Epithelial cell of proximal tubule (primary cell): ENCODE data around the gene PPARA. TPM values are rescaled to one million over a fixed set of nuclear protein-coding genes. Genes with fewer than 3 reads are reported as not detected.

ENCODE experiments used
- DNase-seq: peaks from one replicate; pipeline ENCODE4 v3.0.0-alpha.2; 2011; ENCODE audit warnings: low read depth
- H3K4me3 ChIP-seq: 2 replicates; pipeline ENCODE4 v1.5.1; 2011; ENCODE audit warnings: low read depth, mild to moderate bottlenecking, low read length
- CTCF ChIP-seq: conservative IDR thresholded peaks from 2 replicates; pipeline ENCODE4 v1.5.1; 2012; ENCODE audit warnings: low read depth, mild to moderate bottlenecking, low read length
- total RNA-seq: library from RNA; depleted of rRNA; stranded (reverse); fragments of >200 nt; gene quantifications from 2 replicates; pipeline ENCODE4 v1.2.3, GENCODE V29; 2015

Gene PPARA
- total RNA-seq, 1 donor from 2014 or later: 18.5 TPM

DNA sequence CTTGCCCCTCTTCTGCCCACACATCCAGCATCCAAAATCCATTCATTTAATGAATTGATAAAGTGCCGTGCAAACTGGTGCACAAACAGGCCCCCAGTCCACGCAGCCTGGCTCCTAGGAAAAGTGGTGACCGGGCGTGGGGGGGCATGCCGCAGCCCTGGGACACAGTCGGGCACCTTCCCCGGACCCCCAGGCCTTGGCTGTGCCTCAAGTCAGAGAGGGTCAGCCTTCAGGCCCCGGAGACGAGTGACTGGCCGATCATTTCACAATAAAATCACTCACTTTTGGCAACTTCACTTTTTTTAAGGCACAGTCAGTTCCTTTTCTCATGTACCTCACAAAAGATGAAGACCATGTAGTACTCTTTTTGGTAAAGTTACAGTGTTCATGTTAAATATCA, 91.8 kb downstream of the PPARA start:
- DNase-seq: no peak
- H3K4me3 ChIP-seq: no peak overlapping the region
- no peak for TF ChIP-seq CTCF

GRCh38 chr22:46244771-46245170, 94.4 kb downstream of the PPARA start:
- no peak overlapping the region for H3K4me3 ChIP-seq
- no peak for TF ChIP-seq CTCF
- DNase-seq: no peak

GRCh38 chr22:46245511-46245910, 95.2 kb downstream of the PPARA start:
- no peak for DNase-seq
- no peak overlapping the region for H3K4me3 ChIP-seq
- TF ChIP-seq CTCF: no peak

DNA sequence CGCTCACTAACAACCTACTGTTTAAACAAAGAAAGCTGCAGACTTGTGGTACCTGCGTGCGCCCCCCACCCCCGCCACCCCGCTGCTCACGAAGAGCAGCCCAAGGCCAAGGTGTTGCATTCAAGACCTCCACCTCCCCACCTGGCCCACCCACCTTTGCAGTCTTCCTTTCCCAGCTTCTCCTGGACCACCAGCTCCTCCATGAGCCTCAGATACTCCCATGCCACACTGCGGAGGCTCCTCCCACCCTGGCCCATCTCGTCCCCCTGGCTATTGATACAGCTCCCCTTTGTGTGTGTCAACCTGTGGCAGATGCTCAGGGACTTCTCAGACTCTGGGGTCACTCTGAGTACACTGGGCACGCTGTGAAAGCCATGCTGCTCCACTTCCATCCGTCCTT, 95.9 kb downstream of the PPARA start:
- no peak overlapping the region for H3K4me3 ChIP-seq
- DNase-seq: no peak
- TF ChIP-seq CTCF: no peak

DNA sequence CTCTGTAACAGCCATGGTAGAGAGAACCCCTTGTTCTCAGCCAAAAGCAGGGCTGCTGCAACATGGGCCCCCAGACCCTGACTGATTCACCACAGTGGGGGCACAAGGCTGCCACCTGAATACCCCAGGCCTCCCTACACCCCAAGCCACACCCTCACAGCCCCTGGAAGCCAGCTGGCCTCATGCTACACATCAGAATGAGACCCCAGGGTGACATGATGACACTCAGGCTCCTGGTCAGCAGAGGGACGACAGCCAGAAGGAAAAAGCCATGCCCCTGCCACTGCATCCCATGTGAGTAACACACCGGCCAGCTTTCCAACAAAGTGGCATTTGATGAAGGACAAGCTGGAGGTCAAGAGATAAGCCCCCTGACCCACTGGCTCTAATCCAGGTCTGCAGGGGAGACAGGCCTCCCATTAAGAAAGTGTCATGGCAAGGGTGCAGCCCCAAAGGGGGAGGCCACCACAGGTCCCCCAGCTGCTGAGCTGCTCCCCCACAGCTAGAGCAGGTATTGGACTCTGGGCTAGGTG, 97.2 kb downstream of the PPARA start:
- DNase-seq: no peak
- H3K4me3 ChIP-seq: no peak overlapping the region
- TF ChIP-seq CTCF: no peak

- H3K4me3 ChIP-seq: peak within 1 kb of the TSS; percentile 89
- DNase-seq: no peak
- TF ChIP-seq CTCF: no peak
Measured at GRCh38 chr22:46250035-46250782, 99.9 kb downstream of the PPARA start, which contains the start of gene CDPF1. Gene CDPF1 (minus strand): TSS chr22:46250293. CDS start chr22:46248284, 2,009 bp downstream.

GRCh38 chr22:46250783-46251125, 100.4 kb downstream of the PPARA start:
- peak overlapping the region; percentile 89 for H3K4me3 ChIP-seq
- no peak for DNase-seq
- TF ChIP-seq CTCF: no peak
